WTC11 (cell line): ENCODE measurements around the gene DENND2C. TPM values are rescaled to one million over a fixed set of nuclear protein-coding genes. Genes with fewer than 3 reads are reported as not detected.

Experiments used
- ATAC-seq: fragments of 200-7000 bp; cut with Tn5 transposase; 2 replicates; pipeline ENCODE4 v1.10.0; 2021; ENCODE audit warnings: mild to moderate bottlenecking, moderate library complexity
- CTCF ChIA-PET: fragments of 300-600 bp; sonication (Branson Sonifier 250); formaldehyde crosslinking; loops from one replicate; lab custom pipeline; 2021; ENCODE audit warnings: antibody characterized with exemption; lab: Charles Lee
- POLR2A ChIA-PET: fragments of 350-600 bp; sonication (Branson Sonifier 250); formaldehyde crosslinking; loops from one replicate; lab custom pipeline; 2021; ENCODE audit warnings: antibody characterized with exemption; lab: Charles Lee
- DNase-seq: peaks from one replicate; pipeline ENCODE4 v3.0.0; 2021; ENCODE audit warnings: low spot score
- H3K27ac Mint-ChIP-seq: 2 replicates; pipeline ENCODE4 v1.8.0; 2021; ENCODE audit warnings: mixed read lengths
- H3K27me3 Mint-ChIP-seq: 2 replicates; pipeline ENCODE4 v1.8.0; 2021; ENCODE audit warnings: low read depth, mild to moderate bottlenecking, moderate library complexity, mixed read lengths
- H3K36me3 Mint-ChIP-seq: 2 replicates; pipeline ENCODE4 v1.8.0; 2021; ENCODE audit warnings: mixed read lengths
- H3K4me1 Mint-ChIP-seq: 2 replicates; pipeline ENCODE4 v1.8.0; 2022; ENCODE audit warnings: mixed read lengths
- H3K4me3 Mint-ChIP-seq: 2 replicates; pipeline ENCODE4 v1.8.0; 2021; ENCODE audit warnings: mild to moderate bottlenecking, moderate library complexity, mixed read lengths
- H3K9me3 Mint-ChIP-seq: 2 replicates; pipeline ENCODE4 v1.8.0; 2021; ENCODE audit warnings: mixed read lengths
- ATF3 ChIP-seq: sonication (generic); formaldehyde crosslinking; conservative IDR thresholded peaks from 2 replicates; pipeline ENCODE4 v1.8.1; 2022; ENCODE audit warnings: mild to moderate bottlenecking, missing genetic modification reagents
- CBFB ChIP-seq: sonication (generic); formaldehyde crosslinking; IDR thresholded peaks from 2 replicates; pipeline ENCODE4 v1.8.1; 2022; ENCODE audit warnings: mild to moderate bottlenecking, low read depth, missing genetic modification reagents
- CREB1 ChIP-seq: sonication (generic); formaldehyde crosslinking; IDR thresholded peaks from 2 replicates; pipeline ENCODE4 v1.8.0; 2023; ENCODE audit warnings: mild to moderate bottlenecking, missing genetic modification reagents
- FOXJ3 ChIP-seq: sonication (generic); formaldehyde crosslinking; IDR thresholded peaks from 2 replicates; pipeline ENCODE4 v1.9.0; 2021; ENCODE audit warnings: missing genetic modification reagents, mild to moderate bottlenecking, borderline replicate concordance
- FOXK1 ChIP-seq: sonication (generic); formaldehyde crosslinking; IDR thresholded peaks from 2 replicates; pipeline ENCODE4 v1.8.0; 2022; ENCODE audit warnings: mild to moderate bottlenecking, moderate library complexity, missing genetic modification reagents
- GRHL2 ChIP-seq: fragments of 250-450 bp; sonication (Bioruptor Pico); IDR thresholded peaks from 2 replicates; pipeline ENCODE4 v1.8.0; 2022; ENCODE audit warnings: mild to moderate bottlenecking, moderate library complexity; ENCODE audit not compliant: insufficient replicate concordance, severe bottlenecking
- JAZF1 ChIP-seq: fragments of 250-450 bp; sonication (Bioruptor Pico); IDR thresholded peaks from 2 replicates; pipeline ENCODE4 v1.9.0; 2021; ENCODE audit warnings: moderate library complexity, mild to moderate bottlenecking, inconsistent platforms
- MYBL2 ChIP-seq: sonication (generic); formaldehyde crosslinking; IDR thresholded peaks from 2 replicates; pipeline ENCODE4 v1.8.1; 2023; ENCODE audit warnings: mild to moderate bottlenecking, moderate library complexity, missing genetic modification reagents
- NR1H2 ChIP-seq: sonication (generic); formaldehyde crosslinking; IDR thresholded peaks from 2 replicates; pipeline ENCODE4 v1.9.0; 2021; ENCODE audit warnings: mild to moderate bottlenecking, moderate library complexity, missing genetic modification reagents
- NR3C1 ChIP-seq: sonication (generic); formaldehyde crosslinking; conservative IDR thresholded peaks from 2 replicates; pipeline ENCODE4 v1.8.1; 2023; ENCODE audit warnings: low read depth, mild to moderate bottlenecking, missing genetic modification reagents
- OVOL2 ChIP-seq: fragments of 250-450 bp; sonication (Bioruptor Pico); IDR thresholded peaks from 2 replicates; pipeline ENCODE4 v1.9.0; 2021; ENCODE audit warnings: mild to moderate bottlenecking, borderline replicate concordance
- RORB ChIP-seq: fragments of 250-450 bp; sonication (Bioruptor Pico); IDR thresholded peaks from 2 replicates; pipeline ENCODE4 v1.9.0; 2021; ENCODE audit warnings: mild to moderate bottlenecking
- SOX15 ChIP-seq: fragments of 250-450 bp; sonication (Bioruptor Pico); IDR thresholded peaks from 2 replicates; pipeline ENCODE4 v1.9.0; 2021; ENCODE audit warnings: mild to moderate bottlenecking
- TEAD1 ChIP-seq: sonication (generic); formaldehyde crosslinking; IDR thresholded peaks from 2 replicates; pipeline ENCODE4 v1.8.0; 2022; ENCODE audit warnings: mild to moderate bottlenecking, missing genetic modification reagents
- ZBTB21 ChIP-seq: sonication (generic); formaldehyde crosslinking; IDR thresholded peaks from 2 replicates; pipeline ENCODE4 v1.8.1; 2023; ENCODE audit warnings: mild to moderate bottlenecking, missing genetic modification reagents, borderline replicate concordance
- ZNF219 ChIP-seq: sonication (generic); formaldehyde crosslinking; IDR thresholded peaks from 2 replicates; pipeline ENCODE4 v1.8.0; 2023; ENCODE audit warnings: missing genetic modification reagents, mild to moderate bottlenecking, borderline replicate concordance
- ZNF317 ChIP-seq: sonication (generic); formaldehyde crosslinking; IDR thresholded peaks from 2 replicates; pipeline ENCODE4 v1.8.1; 2023; ENCODE audit warnings: low read depth, mild to moderate bottlenecking, moderate library complexity, missing genetic modification reagents, borderline replicate concordance
- ZNF671 ChIP-seq: fragments of 250-450 bp; sonication (Bioruptor Pico); IDR thresholded peaks from 2 replicates; pipeline ENCODE4 v1.8.0; 2021; ENCODE audit warnings: mild to moderate bottlenecking
- total RNA-seq: library from RNA; stranded (reverse); gene quantifications from 3 replicates; pipeline ENCODE4 v1.2.3, GENCODE V29; 2021
- TF ChIP-seq, protein P1 (sequence below): sonication (generic); formaldehyde crosslinking; IDR thresholded peaks from 2 replicates; pipeline ENCODE4 v1.8.0; 2022; ENCODE audit warnings: mild to moderate bottlenecking, missing genetic modification reagents
- TF ChIP-seq, protein P2 (sequence below): sonication (generic); formaldehyde crosslinking; conservative IDR thresholded peaks from 2 replicates; pipeline ENCODE4 v1.8.1; 2023; ENCODE audit warnings: mild to moderate bottlenecking, low read depth, missing genetic modification reagents, moderate library complexity
- TF ChIP-seq, protein P3 (sequence below): fragments of 250-450 bp; sonication (Bioruptor Pico); IDR thresholded peaks from 2 replicates; pipeline ENCODE4 v1.9.0; 2021; ENCODE audit warnings: mild to moderate bottlenecking, borderline replicate concordance
- TF ChIP-seq, protein P4 (sequence below): sonication (generic); formaldehyde crosslinking; IDR thresholded peaks from 2 replicates; pipeline ENCODE4 v1.8.1; 2022; ENCODE audit warnings: low read depth, missing genetic modification reagents, borderline replicate concordance
- TF ChIP-seq, protein P5 (sequence below): sonication (generic); formaldehyde crosslinking; IDR thresholded peaks from 2 replicates; pipeline ENCODE4 v1.8.0; 2022; ENCODE audit warnings: mild to moderate bottlenecking, missing genetic modification reagents

DENND2C gene
- total RNA-seq, 1 experiment from 2014 or later = 2.9 TPM

GRCh38 chr1:114715952-114716303, 46.1 kb upstream of the DENND2C start:
- peak overlapping the region; percentile 99 for H3K27ac Mint-ChIP-seq
- ChIA-PET POLR2A (interaction anchor here (0.8 to 2.0 kb wide), 3 partner anchors 16 to 46 kb away, joined by 3 to 7 read pairs (median 5); partner anchors contain the start of genes CSDE1 and DENND2C), CTCF (interaction anchor here (0.8 kb wide), 1 partner anchor 397 kb away, joined by 3 read pairs; no protein-coding TSS in a partner anchor)
- no peaks in the 10 kb centered on the region for H3K27me3 Mint-ChIP-seq
- peaks cover 43% of the 10 kb centered on the region for H3K36me3 Mint-ChIP-seq
- DNase-seq (no peak), ATAC-seq (no peak)
- H3K4me1 Mint-ChIP-seq = peaks cover 9% of the 10 kb centered on the region
- TF ChIP-seq, protein P1, sequence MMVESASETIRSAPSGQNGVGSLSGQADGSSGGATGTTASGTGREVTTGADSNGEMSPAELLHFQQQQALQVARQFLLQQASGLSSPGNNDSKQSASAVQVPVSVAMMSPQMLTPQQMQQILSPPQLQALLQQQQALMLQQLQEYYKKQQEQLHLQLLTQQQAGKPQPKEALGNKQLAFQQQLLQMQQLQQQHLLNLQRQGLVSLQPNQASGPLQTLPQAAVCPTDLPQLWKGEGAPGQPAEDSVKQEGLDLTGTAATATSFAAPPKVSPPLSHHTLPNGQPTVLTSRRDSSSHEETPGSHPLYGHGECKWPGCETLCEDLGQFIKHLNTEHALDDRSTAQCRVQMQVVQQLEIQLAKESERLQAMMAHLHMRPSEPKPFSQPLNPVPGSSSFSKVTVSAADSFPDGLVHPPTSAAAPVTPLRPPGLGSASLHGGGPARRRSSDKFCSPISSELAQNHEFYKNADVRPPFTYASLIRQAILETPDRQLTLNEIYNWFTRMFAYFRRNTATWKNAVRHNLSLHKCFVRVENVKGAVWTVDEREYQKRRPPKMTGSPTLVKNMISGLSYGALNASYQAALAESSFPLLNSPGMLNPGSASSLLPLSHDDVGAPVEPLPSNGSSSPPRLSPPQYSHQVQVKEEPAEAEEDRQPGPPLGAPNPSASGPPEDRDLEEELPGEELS = no peak
- no peak for TF ChIP-seq CBFB
- TF ChIP-seq OVOL2 (CRISPR knock-in tag) = no peak
- no peak for TF ChIP-seq FOXK1 (CRISPR knock-in tag)
- H3K4me3 Mint-ChIP-seq = peak overlapping the region; percentile 96
- no peaks in the 10 kb centered on the region for H3K9me3 Mint-ChIP-seq

- H3K27ac Mint-ChIP-seq = no peak overlapping the region
- ChIA-PET POLR2A (no interaction called here), CTCF (no interaction called here)
- H3K9me3 Mint-ChIP-seq = no peaks in the 10 kb centered on the region
- no peaks in the 10 kb centered on the region for H3K27me3 Mint-ChIP-seq
- peaks cover 9% of the 10 kb centered on the region for H3K4me1 Mint-ChIP-seq
- no peak for ATAC-seq
- TF ChIP-seq CBFB (no peak), JAZF1 (no peak), NR1H2 (CRISPR knock-in tag) (no peak), ZNF219 (no peak), SOX15 (CRISPR knock-in tag) (no peak), RORB (CRISPR knock-in tag) (no peak), GRHL2 (no peak), CREB1 (no peak), FOXJ3 (no peak), ZBTB21 (CRISPR knock-in tag) (no peak), NR3C1 (no peak), ZNF317 (CRISPR knock-in tag) (no peak), TEAD1 (CRISPR knock-in tag) (no peak), ZNF671 (CRISPR knock-in tag) (no peak), ATF3 (no peak), MYBL2 (no peak)
- TF ChIP-seq, protein P2, sequence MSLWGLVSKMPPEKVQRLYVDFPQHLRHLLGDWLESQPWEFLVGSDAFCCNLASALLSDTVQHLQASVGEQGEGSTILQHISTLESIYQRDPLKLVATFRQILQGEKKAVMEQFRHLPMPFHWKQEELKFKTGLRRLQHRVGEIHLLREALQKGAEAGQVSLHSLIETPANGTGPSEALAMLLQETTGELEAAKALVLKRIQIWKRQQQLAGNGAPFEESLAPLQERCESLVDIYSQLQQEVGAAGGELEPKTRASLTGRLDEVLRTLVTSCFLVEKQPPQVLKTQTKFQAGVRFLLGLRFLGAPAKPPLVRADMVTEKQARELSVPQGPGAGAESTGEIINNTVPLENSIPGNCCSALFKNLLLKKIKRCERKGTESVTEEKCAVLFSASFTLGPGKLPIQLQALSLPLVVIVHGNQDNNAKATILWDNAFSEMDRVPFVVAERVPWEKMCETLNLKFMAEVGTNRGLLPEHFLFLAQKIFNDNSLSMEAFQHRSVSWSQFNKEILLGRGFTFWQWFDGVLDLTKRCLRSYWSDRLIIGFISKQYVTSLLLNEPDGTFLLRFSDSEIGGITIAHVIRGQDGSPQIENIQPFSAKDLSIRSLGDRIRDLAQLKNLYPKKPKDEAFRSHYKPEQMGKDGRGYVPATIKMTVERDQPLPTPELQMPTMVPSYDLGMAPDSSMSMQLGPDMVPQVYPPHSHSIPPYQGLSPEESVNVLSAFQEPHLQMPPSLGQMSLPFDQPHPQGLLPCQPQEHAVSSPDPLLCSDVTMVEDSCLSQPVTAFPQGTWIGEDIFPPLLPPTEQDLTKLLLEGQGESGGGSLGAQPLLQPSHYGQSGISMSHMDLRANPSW (CRISPR knock-in tag) = no peak
- TF ChIP-seq, protein P3, sequence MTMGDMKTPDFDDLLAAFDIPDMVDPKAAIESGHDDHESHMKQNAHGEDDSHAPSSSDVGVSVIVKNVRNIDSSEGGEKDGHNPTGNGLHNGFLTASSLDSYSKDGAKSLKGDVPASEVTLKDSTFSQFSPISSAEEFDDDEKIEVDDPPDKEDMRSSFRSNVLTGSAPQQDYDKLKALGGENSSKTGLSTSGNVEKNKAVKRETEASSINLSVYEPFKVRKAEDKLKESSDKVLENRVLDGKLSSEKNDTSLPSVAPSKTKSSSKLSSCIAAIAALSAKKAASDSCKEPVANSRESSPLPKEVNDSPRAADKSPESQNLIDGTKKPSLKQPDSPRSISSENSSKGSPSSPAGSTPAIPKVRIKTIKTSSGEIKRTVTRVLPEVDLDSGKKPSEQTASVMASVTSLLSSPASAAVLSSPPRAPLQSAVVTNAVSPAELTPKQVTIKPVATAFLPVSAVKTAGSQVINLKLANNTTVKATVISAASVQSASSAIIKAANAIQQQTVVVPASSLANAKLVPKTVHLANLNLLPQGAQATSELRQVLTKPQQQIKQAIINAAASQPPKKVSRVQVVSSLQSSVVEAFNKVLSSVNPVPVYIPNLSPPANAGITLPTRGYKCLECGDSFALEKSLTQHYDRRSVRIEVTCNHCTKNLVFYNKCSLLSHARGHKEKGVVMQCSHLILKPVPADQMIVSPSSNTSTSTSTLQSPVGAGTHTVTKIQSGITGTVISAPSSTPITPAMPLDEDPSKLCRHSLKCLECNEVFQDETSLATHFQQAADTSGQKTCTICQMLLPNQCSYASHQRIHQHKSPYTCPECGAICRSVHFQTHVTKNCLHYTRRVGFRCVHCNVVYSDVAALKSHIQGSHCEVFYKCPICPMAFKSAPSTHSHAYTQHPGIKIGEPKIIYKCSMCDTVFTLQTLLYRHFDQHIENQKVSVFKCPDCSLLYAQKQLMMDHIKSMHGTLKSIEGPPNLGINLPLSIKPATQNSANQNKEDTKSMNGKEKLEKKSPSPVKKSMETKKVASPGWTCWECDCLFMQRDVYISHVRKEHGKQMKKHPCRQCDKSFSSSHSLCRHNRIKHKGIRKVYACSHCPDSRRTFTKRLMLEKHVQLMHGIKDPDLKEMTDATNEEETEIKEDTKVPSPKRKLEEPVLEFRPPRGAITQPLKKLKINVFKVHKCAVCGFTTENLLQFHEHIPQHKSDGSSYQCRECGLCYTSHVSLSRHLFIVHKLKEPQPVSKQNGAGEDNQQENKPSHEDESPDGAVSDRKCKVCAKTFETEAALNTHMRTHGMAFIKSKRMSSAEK (CRISPR knock-in tag) = no peak
- TF ChIP-seq, protein P4, sequence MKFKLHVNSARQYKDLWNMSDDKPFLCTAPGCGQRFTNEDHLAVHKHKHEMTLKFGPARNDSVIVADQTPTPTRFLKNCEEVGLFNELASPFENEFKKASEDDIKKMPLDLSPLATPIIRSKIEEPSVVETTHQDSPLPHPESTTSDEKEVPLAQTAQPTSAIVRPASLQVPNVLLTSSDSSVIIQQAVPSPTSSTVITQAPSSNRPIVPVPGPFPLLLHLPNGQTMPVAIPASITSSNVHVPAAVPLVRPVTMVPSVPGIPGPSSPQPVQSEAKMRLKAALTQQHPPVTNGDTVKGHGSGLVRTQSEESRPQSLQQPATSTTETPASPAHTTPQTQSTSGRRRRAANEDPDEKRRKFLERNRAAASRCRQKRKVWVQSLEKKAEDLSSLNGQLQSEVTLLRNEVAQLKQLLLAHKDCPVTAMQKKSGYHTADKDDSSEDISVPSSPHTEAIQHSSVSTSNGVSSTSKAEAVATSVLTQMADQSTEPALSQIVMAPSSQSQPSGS = no peak
- TF ChIP-seq, protein P5, sequence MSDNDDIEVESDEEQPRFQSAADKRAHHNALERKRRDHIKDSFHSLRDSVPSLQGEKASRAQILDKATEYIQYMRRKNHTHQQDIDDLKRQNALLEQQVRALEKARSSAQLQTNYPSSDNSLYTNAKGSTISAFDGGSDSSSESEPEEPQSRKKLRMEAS = no peak
- TF ChIP-seq, all 79 proteins: peak for 0
- Mint-ChIP-seq H3K4me3 (no peak overlapping the region), H3K36me3 (peaks cover 38% of the 10 kb centered on the region)
- DNase-seq = no peak
Measured at GRCh38 chr1:114712977-114713376, 43.1 kb upstream of the DENND2C start.
